Omental fat pad (tissue), 4 donors: ENCODE measurements around the gene MB. TPM values are rescaled to one million over a fixed set of nuclear protein-coding genes. Genes with fewer than 3 reads are reported as not detected.

Source experiments
- ATAC-seq: fragments of 150-250 bp; one replicate; pipeline ENCODE4 v1.9.1; 2016; ENCODE audit warnings: mild to moderate bottlenecking, moderate library complexity; ENCODE audit not compliant: low FRiP score
- DNase-seq: peaks from one replicate; pipeline ENCODE4 v3.0.0-alpha.2; 2019; ENCODE audit warnings: low spot score
- total RNA-seq, 4 donors: library from RNA; depleted of rRNA; stranded (reverse); fragments of >200 nt; gene quantifications; one replicate each; pipeline ENCODE4 v1.1.0, GENCODE V29; 2016
- TF ChIP-seq, protein P1 (sequence below), 3 donors: fragments of 450-650 bp; IDR thresholded peaks; one replicate each; pipeline ENCODE4 v1.5.1; 2016 to 2017; ENCODE audit warnings: antibody characterized with exemption in 3 of 3, mild to moderate bottlenecking in 3 of 3, moderate library complexity in 2 of 3

Gene MB
- total RNA-seq, 4 donors from 2014 or later = 0.44 TPM; not detected in 3

DNA sequence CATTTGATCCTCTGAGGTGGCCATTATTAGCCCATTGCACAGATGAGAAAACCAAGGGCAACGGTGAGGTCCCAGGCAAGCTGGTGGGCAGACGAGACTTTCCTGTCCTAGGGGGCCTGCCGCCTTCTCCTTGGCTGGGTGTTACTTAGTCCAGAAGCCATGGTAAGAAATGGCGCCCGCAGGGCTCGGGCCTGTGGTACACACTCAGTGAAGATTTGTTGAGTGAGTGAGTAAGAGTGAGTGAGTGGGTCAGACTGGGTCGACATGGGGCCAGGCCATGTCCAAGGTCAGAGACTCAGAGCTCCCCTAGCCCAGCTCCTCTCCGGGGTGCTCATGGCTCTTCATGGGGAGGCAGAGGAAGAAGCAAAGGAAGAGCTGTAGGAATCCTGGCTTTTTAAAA is 40.5 kb downstream of the MB start:
- no peak for ATAC-seq
- TF ChIP-seq, protein P1, sequence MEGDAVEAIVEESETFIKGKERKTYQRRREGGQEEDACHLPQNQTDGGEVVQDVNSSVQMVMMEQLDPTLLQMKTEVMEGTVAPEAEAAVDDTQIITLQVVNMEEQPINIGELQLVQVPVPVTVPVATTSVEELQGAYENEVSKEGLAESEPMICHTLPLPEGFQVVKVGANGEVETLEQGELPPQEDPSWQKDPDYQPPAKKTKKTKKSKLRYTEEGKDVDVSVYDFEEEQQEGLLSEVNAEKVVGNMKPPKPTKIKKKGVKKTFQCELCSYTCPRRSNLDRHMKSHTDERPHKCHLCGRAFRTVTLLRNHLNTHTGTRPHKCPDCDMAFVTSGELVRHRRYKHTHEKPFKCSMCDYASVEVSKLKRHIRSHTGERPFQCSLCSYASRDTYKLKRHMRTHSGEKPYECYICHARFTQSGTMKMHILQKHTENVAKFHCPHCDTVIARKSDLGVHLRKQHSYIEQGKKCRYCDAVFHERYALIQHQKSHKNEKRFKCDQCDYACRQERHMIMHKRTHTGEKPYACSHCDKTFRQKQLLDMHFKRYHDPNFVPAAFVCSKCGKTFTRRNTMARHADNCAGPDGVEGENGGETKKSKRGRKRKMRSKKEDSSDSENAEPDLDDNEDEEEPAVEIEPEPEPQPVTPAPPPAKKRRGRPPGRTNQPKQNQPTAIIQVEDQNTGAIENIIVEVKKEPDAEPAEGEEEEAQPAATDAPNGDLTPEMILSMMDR (IDR thresholded peaks at IDR 0.05) = no peak
- no peak for DNase-seq

DNA sequence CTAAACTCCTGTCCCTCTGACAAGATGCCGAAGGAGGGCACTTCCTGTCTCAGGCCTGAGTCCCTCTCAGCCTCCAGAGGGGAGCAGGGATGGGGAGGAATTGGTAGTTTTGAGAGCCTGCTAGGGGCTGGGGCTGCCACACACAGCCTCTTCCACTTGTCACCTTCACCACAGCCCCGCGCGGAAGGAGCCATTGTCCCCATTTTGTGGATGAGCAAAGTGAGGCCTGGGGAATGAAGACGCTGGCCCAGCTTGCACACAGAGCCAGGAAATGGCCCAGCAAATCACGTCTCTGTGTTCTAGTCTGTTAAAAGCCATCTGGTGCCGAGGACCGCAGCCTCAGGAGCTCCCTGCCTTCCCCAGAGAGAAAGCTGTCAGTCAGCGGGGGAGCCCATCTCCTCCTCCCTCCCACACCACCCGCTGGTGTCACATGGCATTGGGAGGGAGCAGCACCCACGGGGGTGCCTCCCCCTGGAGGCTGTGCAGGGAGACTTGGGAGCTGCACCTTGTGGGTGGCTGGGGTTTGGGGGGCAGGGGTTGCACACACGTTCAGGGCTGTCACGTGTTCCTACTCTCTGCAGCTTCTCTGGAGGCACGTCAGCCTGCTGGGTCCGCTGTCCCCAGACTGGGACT is 41.9 kb downstream of the MB start:
- ATAC-seq = no peak
- TF ChIP-seq, protein P1 (IDR thresholded peaks at IDR 0.05) = no peak

DNA sequence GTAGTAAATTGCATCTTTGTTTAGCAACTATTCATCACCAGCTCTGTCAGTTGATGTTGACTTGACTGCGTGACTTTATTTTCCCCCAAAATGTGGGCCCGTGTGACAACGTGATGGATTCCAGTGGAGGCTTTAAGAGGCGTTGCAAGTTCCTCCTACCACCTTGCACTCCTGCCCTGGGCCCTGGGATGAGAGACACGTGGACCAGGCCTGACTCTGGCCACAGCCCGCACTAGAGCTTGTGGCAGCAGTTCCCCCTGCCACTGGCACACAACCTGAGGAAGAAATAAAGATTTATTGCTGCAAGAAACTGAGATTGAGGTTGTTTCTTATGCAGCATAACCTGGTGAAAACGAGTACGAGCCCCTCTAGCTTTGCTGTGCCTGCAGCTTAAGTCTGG is 44.6 kb downstream of the MB start:
- no peak for DNase-seq
- TF ChIP-seq, protein P1 (IDR thresholded peaks at IDR 0.05) = no peak
- no peak for ATAC-seq

More for the DNA sequence above, 41.9 kb downstream of the MB start:
- no peak for DNase-seq

DNA sequence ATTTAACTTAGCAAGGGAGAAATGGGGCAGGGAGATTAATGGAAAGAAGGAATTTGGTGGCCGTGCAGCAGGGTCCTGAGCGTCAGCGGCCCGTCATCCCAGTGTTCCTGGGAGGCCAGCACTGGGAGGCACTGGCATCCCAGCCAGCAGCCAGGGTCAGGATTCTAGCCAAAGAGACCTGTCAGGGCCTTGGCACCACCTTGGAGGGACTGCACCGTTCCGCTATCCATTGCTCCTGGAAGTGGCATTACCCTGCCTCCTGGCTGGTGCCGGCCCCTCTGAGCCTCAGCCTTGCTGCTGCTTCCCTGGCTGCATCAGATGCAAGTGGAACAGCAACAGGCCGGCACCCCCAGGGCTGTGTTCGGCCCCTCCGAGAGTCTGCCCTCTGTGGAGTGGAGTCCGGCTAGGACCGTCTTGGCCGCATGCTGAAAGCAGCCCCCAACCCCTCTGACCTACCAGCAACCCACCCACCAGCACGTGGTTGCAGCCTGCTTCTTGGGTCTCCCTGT is 46.4 kb downstream of the MB start:
- TF ChIP-seq, protein P1 (IDR thresholded peaks at IDR 0.05) = no peak
- DNase-seq (no peak), ATAC-seq (no peak)

DNA sequence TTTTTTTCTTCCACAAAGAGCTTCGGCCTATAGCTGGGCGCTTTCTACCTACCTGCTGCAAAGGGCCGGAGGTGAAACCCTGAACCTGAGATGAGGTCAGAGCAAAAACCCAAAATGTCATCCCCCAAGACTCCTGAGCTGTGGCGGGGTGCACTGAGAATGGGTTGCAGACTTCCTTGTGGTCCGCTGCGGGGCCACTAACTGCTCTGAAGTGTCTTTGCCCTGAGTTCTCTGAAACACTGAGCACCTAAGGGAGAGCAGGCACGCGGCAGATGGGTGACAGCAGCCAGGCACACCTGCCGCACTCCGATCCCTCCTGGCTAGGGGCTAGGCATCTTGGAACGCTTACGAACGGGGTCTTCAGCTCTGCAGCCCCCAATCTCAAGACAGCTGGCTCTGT is 47.2 kb downstream of the MB start:
- no peak for DNase-seq
- TF ChIP-seq, protein P1 (IDR thresholded peaks at IDR 0.05) = no peak

DNA sequence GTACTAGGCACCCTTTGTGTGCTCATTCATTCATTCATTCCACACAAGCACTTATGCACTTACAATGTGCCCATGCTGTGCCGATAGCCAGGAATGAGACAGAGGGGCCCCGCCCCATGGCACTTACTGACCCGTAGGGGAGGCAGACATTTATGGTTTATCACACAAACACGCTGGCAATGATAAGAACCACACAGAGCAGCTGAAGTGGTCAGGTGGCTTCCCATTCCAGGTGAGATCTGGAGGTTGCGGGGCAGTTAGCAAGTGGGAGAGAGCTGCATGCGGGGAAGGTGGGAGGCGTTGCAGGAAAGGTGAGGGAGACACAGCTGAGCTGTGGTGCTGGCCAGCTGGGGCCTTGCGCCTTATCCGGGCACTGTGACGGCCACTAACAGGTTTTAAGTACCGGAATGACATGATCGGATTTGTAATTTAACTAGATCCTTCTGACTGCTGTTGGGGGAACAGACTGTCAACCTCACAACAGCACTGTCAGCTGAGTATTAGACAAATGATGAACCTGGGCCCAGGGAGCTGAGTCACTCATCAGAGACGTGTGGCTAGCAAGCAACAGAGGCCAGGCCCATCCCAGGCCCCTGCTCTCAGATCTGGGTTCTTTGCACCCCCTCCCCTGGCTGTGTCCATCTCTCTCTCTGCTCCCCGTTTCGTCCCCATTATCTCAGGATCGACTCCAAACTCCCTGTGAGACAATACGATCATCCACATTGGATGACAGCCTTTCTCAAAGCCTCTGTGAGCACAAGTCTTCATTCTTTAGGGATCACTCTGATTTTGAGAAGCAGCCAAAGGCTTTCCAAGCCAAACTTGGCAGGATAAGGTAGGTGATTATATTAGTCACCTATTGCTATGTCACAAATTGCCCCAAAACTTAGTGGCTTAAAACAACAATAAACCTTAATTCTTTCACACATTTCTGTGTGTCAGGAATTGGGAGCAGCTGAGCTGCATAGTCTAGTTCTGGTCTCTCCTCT is 48.1 kb downstream of the MB start:
- TF ChIP-seq, protein P1 (IDR thresholded peaks at IDR 0.05) = no peak
- ATAC-seq = no peak

More for the DNA sequence above, 47.2 kb downstream of the MB start:
- ATAC-seq = no peak

More for the DNA sequence above, 48.1 kb downstream of the MB start:
- DNase-seq = no peak
